Ishikawa (cell line): ENCODE results near the gene ETHE1.

Experiments used
- EGR1 ChIP-seq: IDR thresholded peaks from 2 replicates; pipeline ENCODE4 v1.6.1; 2012
- EP300 ChIP-seq: IDR thresholded peaks from 2 replicates; pipeline ENCODE4 v1.6.1; 2012; ENCODE audit warnings: borderline replicate concordance
- ZBTB7A ChIP-seq: IDR thresholded peaks from 2 replicates; pipeline ENCODE4 v1.6.1; 2012; ENCODE audit warnings: low read depth

DNA sequence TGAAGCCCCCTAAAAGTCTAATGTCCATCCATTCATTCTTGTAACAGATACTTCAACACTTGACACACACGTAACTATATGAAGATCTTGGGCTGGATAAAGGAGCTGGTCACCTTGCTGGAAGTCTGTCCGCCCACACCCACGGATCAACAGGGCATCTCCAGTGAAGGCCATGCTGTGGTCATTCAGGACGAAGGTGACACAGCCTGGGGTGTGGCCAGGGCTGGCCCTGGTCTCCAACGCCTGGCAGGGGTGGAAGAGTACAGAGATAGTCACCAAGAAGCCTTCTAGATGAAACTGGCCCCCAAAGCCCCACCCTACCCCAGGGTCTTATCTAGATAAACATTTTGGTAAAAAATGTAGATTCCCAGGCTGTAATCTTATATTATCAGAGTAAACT is 15.7 kb downstream of the ETHE1 start:
- TF ChIP-seq ZBTB7A (no peak), EP300 (no peak), EGR1 (no peak)
